Endodermal cell (in vitro differentiated cells): Measurements from ENCODE around the gene PIGV. TPM values are rescaled to one million over a fixed set of nuclear protein-coding genes. Genes with fewer than 3 reads are reported as not detected.

Experiments used
- total RNA-seq, 2 donors: library from RNA; stranded (reverse); fragmentation: NEBNext Ultra II Directional in 1 of 2; extraction: Animal tissue kit (Norgen Biotek cat#: 25700) in 1 of 2; gene quantifications; 2 replicates in 1 of 2; 3 replicates in 1 of 2; pipeline ENCODE4 v1.2.1, GENCODE V29; 2021

Gene PIGV
- total RNA-seq, 2 donors from 2014 or later = 12.7 to 14.6 TPM

Other genes with a start within 250 kb of the PIGV start
- 100 to 1,000 TPM; 118 to 128 TPM for gene ARID1A, start 91.9 kb upstream of the PIGV start, total RNA-seq
- 10 to 100 TPM; 39.7 to 42.4 TPM for gene ZDHHC18, start 38.7 kb downstream of the PIGV start, total RNA-seq
- 1 to 10 TPM; 1.5 to 2.6 TPM for gene SFN, start 75.2 kb downstream of the PIGV start, total RNA-seq
- 10 to 100 TPM; 32.6 to 38.5 TPM for gene GPN2, start 102.3 kb downstream of the PIGV start, total RNA-seq
- gene GPATCH3, start 112.5 kb downstream of the PIGV start, total RNA-seq = 10 to 100 TPM; 21.3 to 23.2 TPM
- gene NR0B2, start 126.0 kb downstream of the PIGV start, total RNA-seq = not detected
- 100 to 1,000 TPM; 103 to 120 TPM for gene NUDC, start 133.8 kb downstream of the PIGV start, total RNA-seq
- 10 to 100 TPM; 17.2 to 22.7 TPM for gene KDF1, start 172.5 kb downstream of the PIGV start, total RNA-seq
- gene TRNP1, start 205.7 kb downstream of the PIGV start, total RNA-seq = 10 to 100 TPM; 14.3 to 21.2 TPM
- gene TENT5B, start 224.9 kb downstream of the PIGV start, total RNA-seq = 10 to 100 TPM in 1 of 2 donors, 1 to 10 TPM in 1; 9.4 to 19.0 TPM